ENCODE results near the gene KCNK17.

DNA sequence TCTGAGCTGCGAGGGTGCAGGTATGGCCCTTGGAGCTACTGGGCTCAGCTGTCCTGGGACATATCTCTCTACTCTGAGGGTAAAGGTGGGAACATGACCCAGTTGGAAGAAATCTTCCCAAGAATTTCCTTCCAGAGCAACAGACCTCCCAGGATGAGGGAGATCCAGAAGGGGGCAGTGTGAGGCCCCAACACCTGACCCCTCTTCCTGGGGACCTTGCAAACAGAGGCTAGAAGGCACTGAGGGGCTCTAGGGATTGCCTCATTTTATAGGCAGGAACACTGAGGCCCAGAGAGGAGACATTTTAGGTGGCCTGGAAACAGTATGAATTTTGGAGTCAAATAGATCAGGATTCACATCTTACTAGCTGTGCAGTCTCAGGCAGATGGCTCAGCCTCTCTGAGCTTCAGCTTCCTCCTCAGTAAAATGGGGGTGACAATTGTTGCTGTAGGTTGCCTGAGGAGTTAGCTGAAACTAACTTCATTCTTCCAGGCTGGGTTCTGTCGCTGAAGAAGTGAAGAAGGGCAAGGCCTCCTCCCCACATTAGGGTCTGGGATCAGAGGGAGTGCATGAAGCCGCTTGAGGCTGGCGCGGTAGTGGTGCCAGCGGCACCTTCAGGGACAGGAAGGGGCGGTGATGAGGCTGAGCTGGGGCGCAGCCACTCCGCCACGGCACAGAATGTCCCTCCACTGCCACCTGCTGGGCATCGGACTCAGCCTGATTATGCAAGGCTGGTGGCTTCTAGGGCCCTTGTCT, 11.4 kb downstream of the KCNK17 start:
- TF ChIP-seq, protein P1, sequence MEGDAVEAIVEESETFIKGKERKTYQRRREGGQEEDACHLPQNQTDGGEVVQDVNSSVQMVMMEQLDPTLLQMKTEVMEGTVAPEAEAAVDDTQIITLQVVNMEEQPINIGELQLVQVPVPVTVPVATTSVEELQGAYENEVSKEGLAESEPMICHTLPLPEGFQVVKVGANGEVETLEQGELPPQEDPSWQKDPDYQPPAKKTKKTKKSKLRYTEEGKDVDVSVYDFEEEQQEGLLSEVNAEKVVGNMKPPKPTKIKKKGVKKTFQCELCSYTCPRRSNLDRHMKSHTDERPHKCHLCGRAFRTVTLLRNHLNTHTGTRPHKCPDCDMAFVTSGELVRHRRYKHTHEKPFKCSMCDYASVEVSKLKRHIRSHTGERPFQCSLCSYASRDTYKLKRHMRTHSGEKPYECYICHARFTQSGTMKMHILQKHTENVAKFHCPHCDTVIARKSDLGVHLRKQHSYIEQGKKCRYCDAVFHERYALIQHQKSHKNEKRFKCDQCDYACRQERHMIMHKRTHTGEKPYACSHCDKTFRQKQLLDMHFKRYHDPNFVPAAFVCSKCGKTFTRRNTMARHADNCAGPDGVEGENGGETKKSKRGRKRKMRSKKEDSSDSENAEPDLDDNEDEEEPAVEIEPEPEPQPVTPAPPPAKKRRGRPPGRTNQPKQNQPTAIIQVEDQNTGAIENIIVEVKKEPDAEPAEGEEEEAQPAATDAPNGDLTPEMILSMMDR (IDR thresholded peaks at IDR 0.05) = peak; percentile 69 to 86 (median 84)
- no peak for TF ChIP-seq POLR2AphosphoS5 (IDR thresholded peaks at IDR 0.05)

All from sigmoid colon (tissue), 4 donors.